ENCODE measurements around the gene TNIP1. TPM values are rescaled to one million over a fixed set of nuclear protein-coding genes. Genes with fewer than 3 reads are reported as not detected.

Gene TNIP1
- polyA plus RNA-seq, 1 experiment, result 42.6 TPM

GRCh38 chr5:151086905-151087360 lies 6.1 kb upstream of the TNIP1 start:
- POLR2A ChIA-PET, result no interaction called here
- CTCF ChIA-PET, result interaction anchor here (0.8 to 2.0 kb wide), 2 partner anchors 29 to 35 kb away, joined by 5 to 10 read pairs; no protein-coding TSS in a partner anchor
- Histone ChIP-seq H3K9me3 (ENCODE audit: control insufficient read depth, insufficient read depth, low read length) (no peaks in the 10 kb centered on the region), H3K4me3 (ENCODE audit: low read depth, low read length) (peak overlapping the region; percentile 31), H3K27me3 (ENCODE audit: control insufficient read depth, insufficient read depth, low read length) (no peaks in the 10 kb centered on the region), H3K27ac (ENCODE audit: low read depth, low read length) (no peak overlapping the region)
- no peak for DNase-seq (ENCODE audit: low read depth, low spot score)
- no peak for TF ChIP-seq CTCF (IDR thresholded peaks at IDR 0.05; ENCODE audit: low read depth, low read length)

- POLR2A ChIA-PET, result no interaction called here
- Histone ChIP-seq H3K27ac (ENCODE audit: low read depth, low read length) (no peak overlapping the region), H3K4me3 (ENCODE audit: low read depth, low read length) (peak overlapping the region; percentile 31), H3K9me3 (ENCODE audit: control insufficient read depth, insufficient read depth, low read length) (no peaks in the 10 kb centered on the region), H3K27me3 (ENCODE audit: control insufficient read depth, insufficient read depth, low read length) (no peaks in the 10 kb centered on the region)
- DNase-seq (ENCODE audit: low read depth, low spot score), result no peak
- no peak for TF ChIP-seq CTCF (IDR thresholded peaks at IDR 0.05; ENCODE audit: low read depth, low read length)
- CTCF ChIA-PET, result interaction anchor here (0.6 to 2.0 kb wide), 3 partner anchors 29 to 35 kb away, joined by 3 to 10 read pairs (median 5); no protein-coding TSS in a partner anchor
Measured at GRCh38 chr5:151086192-151086869, 5.5 kb upstream of the TNIP1 start.

GRCh38 chr5:151085517-151086041 lies 4.7 kb upstream of the TNIP1 start:
- ChIA-PET POLR2A (no interaction called here), CTCF (interaction anchor here (0.6 to 2.0 kb wide), 2 partner anchors 30 to 34 kb away, joined by 3 to 10 read pairs; no protein-coding TSS in a partner anchor)
- no peaks in the 10 kb centered on the region for H3K27me3 ChIP-seq (ENCODE audit: control insufficient read depth, insufficient read depth, low read length)
- H3K4me3 ChIP-seq (ENCODE audit: low read depth, low read length), result no peak overlapping the region
- TF ChIP-seq CTCF (IDR thresholded peaks at IDR 0.05; ENCODE audit: low read depth, low read length), result no peak
- no peaks in the 10 kb centered on the region for H3K9me3 ChIP-seq (ENCODE audit: control insufficient read depth, insufficient read depth, low read length)
- DNase-seq (ENCODE audit: low read depth, low spot score), result no peak
- no peak overlapping the region for H3K27ac ChIP-seq (ENCODE audit: low read depth, low read length)

GRCh38 chr5:151084363-151084762 lies 3.5 kb upstream of the TNIP1 start:
- no peak for DNase-seq (ENCODE audit: low read depth, low spot score)
- H3K27ac ChIP-seq (ENCODE audit: low read depth, low read length), result no peak overlapping the region
- POLR2A ChIA-PET, result no interaction called here

More at GRCh38 chr5:151084363-151084762, 3.5 kb upstream of the TNIP1 start:
- H3K4me3 ChIP-seq (ENCODE audit: low read depth, low read length), result no peak overlapping the region
- no peak for TF ChIP-seq CTCF (IDR thresholded peaks at IDR 0.05; ENCODE audit: low read depth, low read length)
- H3K9me3 ChIP-seq (ENCODE audit: control insufficient read depth, insufficient read depth, low read length), result no peaks in the 10 kb centered on the region
- CTCF ChIA-PET, result interaction anchor here (1.9 to 3.8 kb wide), 2 partner anchors 33 to 36 kb away, joined by 4 to 19 read pairs; no protein-coding TSS in a partner anchor
- no peaks in the 10 kb centered on the region for H3K27me3 ChIP-seq (ENCODE audit: control insufficient read depth, insufficient read depth, low read length)

All from AG04450 (cell line).